Suppressor macrophage (primary cell): Measurements from ENCODE around the gene CPT1B.

Source experiments
- DNase-seq, 4 experiments: peaks; one replicate each; pipeline ENCODE4 v3.0.0-alpha.2; 2020 to 2022

The CPT1B gene

GRCh38 chr22:50585238-50585637, 7.0 kb upstream of the CPT1B start:
- DNase-seq: no peak

GRCh38 chr22:50584106-50585096, 6.2 kb upstream of the CPT1B start:
- no peak for DNase-seq

GRCh38 chr22:50583294-50583861, 5.2 kb upstream of the CPT1B start:
- no peak for DNase-seq

GRCh38 chr22:50582493-50583293, 4.5 kb upstream of the CPT1B start, which contains the start of gene CHKB:
Gene CHKB, minus strand, starts transcription at chr22:50582849. Its CDS starts 68 bp downstream, at chr22:50582781.
- DNase-seq: peak; percentile 98 to 100 (median 99)

GRCh38 chr22:50581950-50582492, 3.8 kb upstream of the CPT1B start:
- DNase-seq: peak in 3 of 4 experiments; percentile 20 to 46 (median 21)

GRCh38 chr22:50581031-50581949, 3.1 kb upstream of the CPT1B start:
- DNase-seq: peak; percentile 35 to 51 (median 46)

- no peak for DNase-seq
Observed at GRCh38 chr22:50579752-50580151, 1.5 kb upstream of the CPT1B start.

GRCh38 chr22:50578776-50579310, 616 bp upstream of the CPT1B start:
- peak in 1 of 4 experiments; percentile 11 for DNase-seq

- DNase-seq: no peak
Observed at GRCh38 chr22:50577697-50577986, 585 bp downstream of the CPT1B start.

GRCh38 chr22:50576806-50577696, 1.2 kb downstream of the CPT1B start:
- peak; percentile 13 to 53 (median 22) for DNase-seq

- peak; percentile 9 to 29 (median 23) for DNase-seq
Observed at GRCh38 chr22:50576070-50576469, 2.2 kb downstream of the CPT1B start.

GRCh38 chr22:50575426-50575941, 2.7 kb downstream of the CPT1B start:
- DNase-seq: no peak

GRCh38 chr22:50574383-50574755, 3.9 kb downstream of the CPT1B start:
- no peak for DNase-seq

GRCh38 chr22:50573491-50574382, 4.5 kb downstream of the CPT1B start:
- no peak for DNase-seq

- DNase-seq: no peak
Observed at GRCh38 chr22:50572965-50573364, 5.3 kb downstream of the CPT1B start.

GRCh38 chr22:50571264-50572175, 6.7 kb downstream of the CPT1B start:
- DNase-seq: no peak

GRCh38 chr22:50570861-50571260, 7.4 kb downstream of the CPT1B start:
- DNase-seq: no peak
